PC-3 (cell line): ENCODE results near the gene SLC26A1. TPM values are rescaled to one million over a fixed set of nuclear protein-coding genes. Genes with fewer than 3 reads are reported as not detected.

Experiments used
- ATAC-seq: fragments of 200-7000 bp; cut with Tn5 transposase; 2 replicates; pipeline ENCODE4 v1.9.1; 2020; ENCODE audit warnings: mild to moderate bottlenecking, moderate library complexity
- BruUV-seq: library from RNA; stranded (reverse); fragments of 400-500 nt; replicated peaks from 2 replicates; lab custom pipeline; 2021; lab: Mats Ljungman, UMichigan
- CTCF ChIA-PET: fragments of 300-600 bp; sonication (Branson Sonifier 250); formaldehyde crosslinking; loops from one replicate; lab custom pipeline; 2022; ENCODE audit warnings: antibody characterized with exemption; lab: Charles Lee
- POLR2A ChIA-PET: fragments of 300-600 bp; sonication (Branson Sonifier 250); formaldehyde crosslinking; loops from one replicate; lab custom pipeline; 2022; ENCODE audit warnings: antibody characterized with exemption; ENCODE audit not compliant: unreplicated experiment; lab: Charles Lee
- DNase-seq: peaks from one replicate; pipeline ENCODE4 v3.0.0-alpha.2; 2015
- H2AFZ ChIP-seq: fragments of 300-600 bp; sonication (generic); 2 replicates; pipeline ENCODE4 v1.6.0; 2016; ENCODE audit warnings: antibody characterized with exemption, low read length
- H3F3A ChIP-seq: fragments of 300-600 bp; sonication (generic); one replicate; pipeline ENCODE4 v1.6.0; 2017; ENCODE audit warnings: antibody characterized with exemption, low read length, control low read depth, mild to moderate bottlenecking; ENCODE audit not compliant: unreplicated experiment
- H3K27ac ChIP-seq: fragments of 300-600 bp; sonication (generic); 2 replicates; pipeline ENCODE4 v1.5.1; 2016; ENCODE audit warnings: mild to moderate bottlenecking, low read length
- H3K27me3 ChIP-seq: fragments of 300-600 bp; sonication (generic); 2 replicates; pipeline ENCODE4 v1.6.1; 2016; ENCODE audit warnings: low read length, mixed read lengths
- H3K36me3 ChIP-seq: fragments of 300-600 bp; sonication (generic); 2 replicates; pipeline ENCODE4 v1.6.1; 2016; ENCODE audit warnings: low read depth, mixed run types, low read length, mixed read lengths
- H3K4me1 ChIP-seq: fragments of 300-600 bp; sonication (generic); 2 replicates; pipeline ENCODE4 v1.5.1; 2016; ENCODE audit warnings: low read length; ENCODE audit not compliant: insufficient read depth
- H3K4me2 ChIP-seq: fragments of 300-600 bp; sonication (generic); 2 replicates; pipeline ENCODE4 v1.6.0; 2016; ENCODE audit warnings: low read length
- H3K4me3 ChIP-seq: fragments of 300-600 bp; sonication (generic); 2 replicates; pipeline ENCODE4 v1.5.1; 2016; ENCODE audit warnings: mild to moderate bottlenecking, low read length, mixed read lengths
- H3K79me2 ChIP-seq: fragments of 300-600 bp; sonication (generic); 2 replicates; pipeline ENCODE4 v1.6.1; 2017; ENCODE audit warnings: low read length, mixed read lengths
- H3K9ac ChIP-seq: fragments of 300-600 bp; sonication (generic); 2 replicates; pipeline ENCODE4 v1.6.0; 2016; ENCODE audit warnings: mild to moderate bottlenecking, low read length
- H3K9me2 ChIP-seq: fragments of 300-600 bp; sonication (generic); replicated peaks from 2 replicates; pipeline ENCODE4 v1.6.1; 2016; ENCODE audit warnings: mixed run types, low read length, mixed read lengths
- H3K9me3 ChIP-seq: fragments of 300-600 bp; sonication (generic); 2 replicates; pipeline ENCODE4 v1.6.1; 2016; ENCODE audit warnings: low read length, mixed read lengths
- H4K20me1 ChIP-seq: fragments of 300-600 bp; sonication (generic); 2 replicates; pipeline ENCODE4 v1.6.1; 2016; ENCODE audit warnings: low read length, mixed read lengths
- EZH2 ChIP-seq: fragments of 300-600 bp; sonication (generic); IDR thresholded peaks from one replicate; pipeline ENCODE4 v1.6.1; 2017; ENCODE audit warnings: antibody characterized with exemption, mild to moderate bottlenecking, low read length; ENCODE audit not compliant: unreplicated experiment
- EZH2phosphoT487 ChIP-seq: fragments of 300-600 bp; sonication (generic); IDR thresholded peaks from 2 replicates; pipeline ENCODE4 v1.6.1; 2018; ENCODE audit warnings: mild to moderate bottlenecking, antibody characterized with exemption, low read length, borderline replicate concordance
- intact Hi-C: fragments of 100-400 bp; cut with micrococcal nuclease; formaldehyde crosslinking; loops from 2 replicates; pipeline ENCODE4 v1.9.0; 2023
- total RNA-seq: library from RNA; depleted of rRNA; stranded (reverse); fragments of >200 nt; gene quantifications from 2 replicates; pipeline ENCODE4 v1.2.3, GENCODE V29; 2014
- TF ChIP-seq, protein P1 (sequence below): fragments of 300-600 bp; sonication (generic); conservative IDR thresholded peaks from 2 replicates; pipeline ENCODE4 v1.5.1; 2017; ENCODE audit warnings: antibody characterized with exemption, low read depth, mild to moderate bottlenecking, low read length

SLC26A1 gene
- total RNA-seq, 1 experiment from 2014 or later = not detected

DNA sequence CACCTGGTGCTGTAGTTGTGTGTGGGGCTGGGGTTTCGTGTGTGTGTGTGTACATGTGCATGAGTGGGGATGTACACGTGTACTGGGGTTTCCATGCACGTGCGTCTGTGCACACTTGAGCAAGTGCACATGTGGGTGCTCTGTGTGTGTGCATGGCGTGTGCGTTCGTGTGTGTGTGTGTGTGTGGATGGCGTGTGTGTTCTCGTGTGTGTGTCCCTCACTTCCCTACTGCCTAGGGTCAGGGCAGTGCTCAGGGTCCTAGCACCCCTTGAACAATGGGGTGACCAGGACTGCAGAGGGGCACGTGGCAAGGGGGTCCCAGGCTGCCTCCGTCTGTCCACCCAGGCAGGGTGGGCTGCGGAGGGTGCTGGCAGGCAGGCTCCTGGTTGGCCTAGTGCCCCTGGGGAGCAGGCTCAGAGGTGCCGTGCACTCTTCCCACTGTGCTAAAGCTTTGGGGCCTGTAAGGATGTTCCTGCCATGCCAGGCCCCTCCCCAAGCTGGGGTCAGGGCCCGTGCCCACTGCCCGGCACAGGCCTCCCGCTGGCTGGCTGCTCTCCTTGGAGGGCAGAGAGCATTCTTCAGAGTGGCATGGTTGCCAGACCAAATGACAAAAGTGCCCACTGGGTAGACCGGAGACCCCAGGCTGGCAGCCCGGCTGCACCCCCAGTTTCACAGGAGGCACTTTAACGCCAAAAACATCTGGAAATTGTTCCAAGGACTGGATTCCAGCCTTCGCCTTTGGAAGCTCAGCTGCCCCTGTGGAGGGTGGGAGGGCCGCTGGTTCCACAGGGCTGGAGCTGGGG, 47.3 kb upstream of the SLC26A1 start:
- no peaks in the 10 kb centered on the region for H3K9me3 ChIP-seq
- no peaks in the 10 kb centered on the region for H3K36me3 ChIP-seq
- H3K27me3 ChIP-seq = no peaks in the 10 kb centered on the region
- no peaks in the 10 kb centered on the region for H4K20me1 ChIP-seq
- H2AFZ ChIP-seq = no peak overlapping the region
- ATAC-seq (no peak), DNase-seq (no peak)
- no peak overlapping the region for H3K4me3 ChIP-seq
- no peak overlapping the region for H3K4me2 ChIP-seq
- no peak overlapping the region for H3K9ac ChIP-seq
- ChIA-PET CTCF (interaction anchor here (0.6 kb wide), 1 partner anchor 223 kb away, joined by 3 read pairs; no protein-coding TSS in a partner anchor), POLR2A (no interaction called here)
- no TSS peak for BruUV-seq
- H3K79me2 ChIP-seq = no peaks in the 10 kb centered on the region
- peak overlapping the region; percentile 70 for H3K27ac ChIP-seq
- H3K4me1 ChIP-seq = peaks cover 32% of the 10 kb centered on the region
- intact Hi-C loops = no loop called here
- no peaks in the 10 kb centered on the region for H3K9me2 ChIP-seq
- no peak for TF ChIP-seq EZH2phosphoT487
- H3F3A ChIP-seq = no peaks in the 10 kb centered on the region

DNA sequence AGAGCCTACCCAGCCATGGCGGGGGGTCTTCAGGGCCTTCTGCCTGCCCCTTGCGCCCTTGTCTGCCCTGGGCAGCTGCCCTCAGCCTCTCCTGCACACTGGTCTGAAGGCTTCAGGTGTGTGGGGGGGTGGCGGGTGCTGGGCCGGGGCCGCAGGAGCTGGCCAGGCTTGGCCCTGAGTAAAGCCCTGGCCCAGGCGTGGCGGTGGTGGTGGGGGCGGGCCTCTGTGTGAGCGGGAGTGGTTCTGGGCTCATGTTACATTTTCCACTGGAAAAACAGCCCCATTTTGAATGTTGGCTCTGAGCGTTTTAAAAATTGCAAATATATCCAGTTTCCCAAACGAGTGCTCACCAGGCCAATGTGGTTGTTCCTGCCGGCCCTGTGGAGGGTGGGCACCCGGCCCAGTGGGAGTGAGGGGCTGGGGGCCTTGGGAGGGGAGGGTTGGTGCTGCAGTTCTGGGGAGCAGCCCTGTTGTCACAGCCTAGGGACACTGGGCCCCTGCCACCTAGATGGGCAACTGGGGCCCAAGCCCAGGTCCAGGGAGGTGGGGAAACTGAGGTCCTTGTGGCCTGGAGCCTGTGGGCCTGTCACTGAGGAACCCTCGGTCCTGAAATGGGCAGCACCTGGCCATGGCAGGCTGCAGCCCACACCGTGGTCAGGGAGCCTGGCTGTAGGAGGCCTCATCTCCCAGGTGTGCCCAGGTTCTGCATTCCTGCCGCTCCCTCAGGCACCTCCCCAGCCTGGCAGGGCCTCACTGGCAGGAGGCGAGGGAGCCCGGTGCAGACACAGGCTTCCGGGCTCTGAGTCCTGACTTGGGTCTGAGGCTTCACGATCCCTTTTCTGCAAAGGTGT, 46.5 kb upstream of the SLC26A1 start:
- Histone ChIP-seq H3K9me2 (no peaks in the 10 kb centered on the region), H3F3A (no peaks in the 10 kb centered on the region), H3K4me3 (no peak overlapping the region), H2AFZ (peak overlapping the region; percentile 61), H3K9me3 (no peaks in the 10 kb centered on the region), H3K4me1 (peaks cover 32% of the 10 kb centered on the region), H3K9ac (peak overlapping the region; percentile 49), H3K79me2 (no peaks in the 10 kb centered on the region), H3K4me2 (peak overlapping the region; percentile 44; the same call in 1 of the 2 replicates), H4K20me1 (no peaks in the 10 kb centered on the region), H3K36me3 (no peaks in the 10 kb centered on the region), H3K27ac (peak overlapping the region; percentile 70), H3K27me3 (no peaks in the 10 kb centered on the region)
- BruUV-seq = no TSS peak
- intact Hi-C loops = no loop called here
- POLR2A ChIA-PET = no interaction called here
- TF ChIP-seq EZH2 = no peak
- TF ChIP-seq, protein P1, sequence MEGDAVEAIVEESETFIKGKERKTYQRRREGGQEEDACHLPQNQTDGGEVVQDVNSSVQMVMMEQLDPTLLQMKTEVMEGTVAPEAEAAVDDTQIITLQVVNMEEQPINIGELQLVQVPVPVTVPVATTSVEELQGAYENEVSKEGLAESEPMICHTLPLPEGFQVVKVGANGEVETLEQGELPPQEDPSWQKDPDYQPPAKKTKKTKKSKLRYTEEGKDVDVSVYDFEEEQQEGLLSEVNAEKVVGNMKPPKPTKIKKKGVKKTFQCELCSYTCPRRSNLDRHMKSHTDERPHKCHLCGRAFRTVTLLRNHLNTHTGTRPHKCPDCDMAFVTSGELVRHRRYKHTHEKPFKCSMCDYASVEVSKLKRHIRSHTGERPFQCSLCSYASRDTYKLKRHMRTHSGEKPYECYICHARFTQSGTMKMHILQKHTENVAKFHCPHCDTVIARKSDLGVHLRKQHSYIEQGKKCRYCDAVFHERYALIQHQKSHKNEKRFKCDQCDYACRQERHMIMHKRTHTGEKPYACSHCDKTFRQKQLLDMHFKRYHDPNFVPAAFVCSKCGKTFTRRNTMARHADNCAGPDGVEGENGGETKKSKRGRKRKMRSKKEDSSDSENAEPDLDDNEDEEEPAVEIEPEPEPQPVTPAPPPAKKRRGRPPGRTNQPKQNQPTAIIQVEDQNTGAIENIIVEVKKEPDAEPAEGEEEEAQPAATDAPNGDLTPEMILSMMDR = no peak
- no peak for TF ChIP-seq EZH2phosphoT487
- CTCF ChIA-PET = no interaction called here
- ATAC-seq (peak; percentile 28), DNase-seq (peak; percentile 55)

DNA sequence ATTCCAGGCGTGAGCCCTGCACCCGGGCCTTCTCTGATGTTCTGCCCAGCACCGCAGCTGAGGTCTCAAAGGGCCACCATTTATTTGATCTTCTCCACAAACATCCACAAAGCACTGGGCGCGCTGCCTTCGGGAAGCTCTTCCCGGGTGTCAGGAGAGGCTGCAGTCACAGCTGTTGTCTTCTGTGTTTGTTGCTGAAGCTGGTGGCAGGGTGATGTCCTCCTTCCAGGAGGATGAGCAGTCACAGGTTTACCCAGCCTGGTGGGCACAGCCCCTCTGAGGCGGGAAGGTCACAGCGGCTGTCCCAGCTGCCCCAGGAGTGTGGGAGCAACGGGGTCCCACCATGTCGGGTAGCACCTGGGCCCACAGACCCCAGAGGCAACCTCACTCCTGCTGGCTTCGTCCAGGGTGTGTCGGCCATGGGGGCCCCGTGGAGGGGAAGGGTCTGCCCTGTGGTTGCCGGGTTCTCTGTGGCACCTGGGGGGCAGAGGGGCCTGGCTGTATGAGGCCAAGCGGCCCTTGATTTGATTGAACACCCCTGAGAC, 45.8 kb upstream of the SLC26A1 start:
- Histone ChIP-seq H3K36me3 (no peaks in the 10 kb centered on the region), H3K79me2 (no peaks in the 10 kb centered on the region), H3K9me3 (no peaks in the 10 kb centered on the region), H3K27me3 (no peaks in the 10 kb centered on the region), H3K4me2 (no peak overlapping the region), H3K9ac (no peak overlapping the region; the same call in 1 of the 2 replicates), H3F3A (no peaks in the 10 kb centered on the region), H3K4me3 (no peak overlapping the region), H3K27ac (no peak overlapping the region), H2AFZ (peak overlapping the region; percentile 61; the same call in 1 of the 2 replicates), H3K9me2 (no peaks in the 10 kb centered on the region), H3K4me1 (peaks cover 27% of the 10 kb centered on the region), H4K20me1 (no peaks in the 10 kb centered on the region)
- no peak for ATAC-seq
- BruUV-seq = no TSS peak
- DNase-seq = no peak
- intact Hi-C loops = no loop called here
- TF ChIP-seq, protein P1 = no peak
- no peak for TF ChIP-seq EZH2phosphoT487
- no peak for TF ChIP-seq EZH2
- POLR2A ChIA-PET = no interaction called here
- CTCF ChIA-PET = no interaction called here
